Right ventricle myocardium inferior (tissue), 1 donor: ENCODE data around the gene AKAP7. TPM values are rescaled to one million over a fixed set of nuclear protein-coding genes. Genes with fewer than 3 reads are reported as not detected.

Source experiments
- ATAC-seq: fragments of 200-7000 bp; cut with Tn5 transposase; one replicate; pipeline ENCODE4 v1.9.1; 2020; ENCODE audit warnings: mild to moderate bottlenecking, moderate library complexity
- DNase-seq: peaks from one replicate; pipeline ENCODE4 v3.0.0; 2021; ENCODE audit errors: missing footprints
- intact Hi-C: fragments of 100-400 bp; cut with DNase I; formaldehyde crosslinking; loops from one replicate; pipeline ENCODE4 v1.11.0; 2022
- total RNA-seq: library from RNA; stranded (reverse); fragmentation: NEBNext Ultra II Directional; extraction: Animal tissue kit (Norgen Biotek cat#: 25700); gene quantifications from one replicate; pipeline ENCODE4 v1.2.1, GENCODE V29; 2021
- donor health status: DM: no; HTN: yes; CAD: no; lungs with severe emphysema.

AKAP7 gene
- total RNA-seq, 1 donor from 2014 or later, result 11.1 TPM

GRCh38 chr6:131177996-131178395 is 42.7 kb downstream of the AKAP7 start:
- no peak for ATAC-seq
- intact Hi-C loops, result no loop called here

GRCh38 chr6:131182991-131183425 is 47.7 kb downstream of the AKAP7 start:
- intact Hi-C loops, result no loop called here
- no peak for DNase-seq
- ATAC-seq, result no peak

More at GRCh38 chr6:131177996-131178395, 42.7 kb downstream of the AKAP7 start:
- no peak for DNase-seq

GRCh38 chr6:131183427-131184095 is 48.3 kb downstream of the AKAP7 start:
- DNase-seq (peak; percentile 23), ATAC-seq (no peak)
- intact Hi-C loops, result no loop called here

- no peak for ATAC-seq
- no peak for DNase-seq
- intact Hi-C loops, result no loop called here
These were observed 56.3 kb downstream of the AKAP7 start for GRCh38 chr6:131191590-131191989.

- ATAC-seq (no peak), DNase-seq (no peak)
- intact Hi-C loops, result no loop called here
These were observed 62.4 kb downstream of the AKAP7 start for GRCh38 chr6:131197716-131198115.

- DNase-seq (no peak), ATAC-seq (peak; percentile 48)
- intact Hi-C loops, result loop anchor here (2.0 kb wide), 1 partner anchor 335 kb away; no protein-coding TSS in a partner anchor
These were observed 64.5 kb downstream of the AKAP7 start for GRCh38 chr6:131199568-131200272.

- ATAC-seq, result no peak
- no peak for DNase-seq
- intact Hi-C loops, result no loop called here
These were observed 70.4 kb downstream of the AKAP7 start for GRCh38 chr6:131205481-131206244.

GRCh38 chr6:131206463-131207251 is 71.4 kb downstream of the AKAP7 start:
- ATAC-seq, result no peak
- intact Hi-C loops, result no loop called here
- DNase-seq, result no peak

- DNase-seq (no peak), ATAC-seq (no peak)
- intact Hi-C loops, result no loop called here
These were observed 73.5 kb downstream of the AKAP7 start for GRCh38 chr6:131208787-131209186.

GRCh38 chr6:131210469-131210868 is 75.2 kb downstream of the AKAP7 start:
- DNase-seq, result no peak
- no peak for ATAC-seq
- intact Hi-C loops, result no loop called here

- DNase-seq (no peak), ATAC-seq (no peak)
- intact Hi-C loops, result no loop called here
These were observed 76.8 kb downstream of the AKAP7 start for GRCh38 chr6:131212024-131212423.

GRCh38 chr6:131212913-131213312 is 77.6 kb downstream of the AKAP7 start:
- no peak for DNase-seq
- intact Hi-C loops, result no loop called here
- ATAC-seq, result no peak

- ATAC-seq (peak; percentile 48), DNase-seq (no peak)
- intact Hi-C loops, result no loop called here
These were observed 78.3 kb downstream of the AKAP7 start for GRCh38 chr6:131213501-131213990.

GRCh38 chr6:131215219-131215618 is 80.0 kb downstream of the AKAP7 start:
- peak; percentile 50 for ATAC-seq

GRCh38 chr6:131216246-131216645 is 81.0 kb downstream of the AKAP7 start:
- ATAC-seq, result no peak
- intact Hi-C loops, result no loop called here
- DNase-seq, result no peak

More at GRCh38 chr6:131215219-131215618, 80.0 kb downstream of the AKAP7 start:
- DNase-seq, result no peak
- intact Hi-C loops, result no loop called here

- no peak for ATAC-seq
- no peak for DNase-seq
- intact Hi-C loops, result no loop called here
These were observed 87.5 kb downstream of the AKAP7 start for GRCh38 chr6:131222773-131223172.

GRCh38 chr6:131223416-131223815 is 88.1 kb downstream of the AKAP7 start:
- intact Hi-C loops, result no loop called here
- ATAC-seq (no peak), DNase-seq (no peak)

GRCh38 chr6:131225127-131225526 is 89.9 kb downstream of the AKAP7 start:
- intact Hi-C loops, result no loop called here
- ATAC-seq (no peak), DNase-seq (no peak)

- no peak for ATAC-seq
- no peak for DNase-seq
- intact Hi-C loops, result no loop called here
These were observed 90.7 kb downstream of the AKAP7 start for GRCh38 chr6:131225959-131226358.
